OCI-LY3 (cell line): ENCODE data around the gene TCERG1L.
"Not testable (repeated sequence)": the region's sequence is repeated elsewhere in the genome, so short reads cannot be mapped to it uniquely, and the experiment has no call there.

ENCODE experiments used
- H2AFZ ChIP-seq: fragments of 200-600, 300-600 bp; shearing (Covaris generic); 2 replicates; pipeline ENCODE4 v1.6.0; 2014; ENCODE audit warnings: antibody characterized with exemption, low read depth, low read length
- H3K27ac ChIP-seq: fragments of 200-600, 300-600 bp; sonication (generic); 2 replicates; pipeline ENCODE4 v1.5.1; 2014; ENCODE audit warnings: mild to moderate bottlenecking, low read length, moderate library complexity, mixed read lengths
- H3K27me3 ChIP-seq: fragments of 200-600, 300-600 bp; sonication (generic); 2 replicates; pipeline ENCODE4 v1.6.1; 2014; ENCODE audit warnings: low read depth, low read length, mixed read lengths
- H3K36me3 ChIP-seq: fragments of 200-600, 300-600 bp; sonication (generic); replicated peaks from 2 replicates; pipeline ENCODE3; 2014; ENCODE audit warnings: low read depth, low read length, mixed read lengths
- H3K4me1 ChIP-seq: fragments of 300-600, 200-600 bp; sonication (generic); 2 replicates; pipeline ENCODE4 v1.6.1; 2014; ENCODE audit warnings: low read length, mixed read lengths
- H3K4me2 ChIP-seq: fragments of 200-600, 300-600 bp; sonication (generic); 2 replicates; pipeline ENCODE4 v1.6.1; 2014; ENCODE audit warnings: low read length, mixed read lengths
- H3K4me3 ChIP-seq: fragments of 300-600, 200-600 bp; sonication (generic); 2 replicates; pipeline ENCODE4 v1.5.1; 2014; ENCODE audit warnings: antibody characterized with exemption, mild to moderate bottlenecking, low read length, moderate library complexity
- H3K79me2 ChIP-seq: fragments of 300-600, 200-600 bp; shearing (Covaris generic); 2 replicates; pipeline ENCODE4 v1.6.1; 2014; ENCODE audit warnings: mild to moderate bottlenecking, low read length, mixed read lengths
- H3K9ac ChIP-seq: fragments of 300-600, 200-600 bp; shearing (Covaris generic); 2 replicates; pipeline ENCODE4 v1.6.0; 2014; ENCODE audit warnings: mild to moderate bottlenecking, low read length, moderate library complexity
- H3K9me3 ChIP-seq: fragments of 200-600, 300-600 bp; shearing (Covaris generic); 2 replicates; pipeline ENCODE4 v1.6.1; 2014; ENCODE audit warnings: low read length, mixed read lengths; ENCODE audit not compliant: insufficient read depth
- H4K20me1 ChIP-seq: fragments of 200-600, 300-600 bp; sonication (generic); 2 replicates; pipeline ENCODE4 v1.6.1; 2016; ENCODE audit warnings: low read length, mixed read lengths; ENCODE audit not compliant: insufficient read depth
- EZH2phosphoT487 ChIP-seq: fragments of 200-600 bp; shearing (Covaris generic); IDR thresholded peaks from 2 replicates; pipeline ENCODE4 v1.6.1; 2018; ENCODE audit warnings: antibody characterized with exemption, mixed run types, low read depth
- TF ChIP-seq, protein P1 (sequence below): fragments of 200-600, 300-600 bp; sonication (generic); IDR thresholded peaks from 2 replicates; pipeline ENCODE4 v1.5.1; 2014; ENCODE audit warnings: antibody characterized with exemption, low read length, low read depth

TCERG1L gene

DNA sequence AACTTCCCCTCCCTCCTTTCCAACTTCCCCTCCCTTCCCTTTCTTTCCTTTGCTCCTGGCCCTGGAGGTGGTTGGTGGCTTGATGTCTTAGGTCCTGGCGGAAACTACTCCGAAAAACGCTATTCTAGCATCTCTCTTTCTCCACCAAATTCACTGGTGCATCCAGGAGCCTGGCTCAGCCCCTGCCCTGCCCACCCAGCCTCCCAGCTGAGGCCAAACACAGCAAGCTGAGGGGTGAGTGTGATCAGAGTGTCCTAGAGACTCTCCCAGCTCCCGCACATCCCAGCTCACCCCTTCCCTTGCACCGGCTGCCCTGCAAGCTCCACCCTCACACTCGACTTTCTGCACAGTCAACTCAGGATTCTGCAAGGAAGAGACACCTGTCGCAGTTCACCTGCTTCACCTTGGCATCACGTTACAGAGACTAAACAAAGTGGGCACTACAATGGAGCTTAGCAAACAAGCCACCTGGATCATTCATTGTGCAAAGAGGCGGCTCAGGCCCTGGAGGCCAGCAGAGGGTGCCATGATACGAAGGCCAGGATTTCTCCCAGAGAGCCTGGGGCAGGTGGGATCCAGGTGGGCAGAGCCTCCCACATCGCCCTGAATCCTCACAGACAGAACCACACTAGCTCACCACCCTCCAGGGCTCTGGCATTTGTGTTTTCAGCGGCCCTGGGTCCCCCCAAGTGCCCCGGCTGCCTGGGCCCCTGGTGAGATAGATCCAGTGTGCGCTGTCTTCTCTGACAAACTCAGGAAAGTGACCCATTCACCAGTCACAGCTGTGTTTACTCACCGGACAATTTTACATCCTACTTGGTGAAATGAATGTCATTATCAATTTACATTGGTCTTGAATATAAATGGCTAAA lies 169.6 kb downstream of the TCERG1L start:
- Histone ChIP-seq H3K36me3 (no peaks in the 10 kb centered on the region), H3K4me3 (no peak overlapping the region), H3K27ac (no peak overlapping the region), H3K4me1 (no peaks in the 10 kb centered on the region), H2AFZ (no peak overlapping the region), H3K27me3 (no peaks in the 10 kb centered on the region), H3K4me2 (no peak overlapping the region), H3K79me2 (no peaks in the 10 kb centered on the region), H4K20me1 (no peaks in the 10 kb centered on the region), H3K9ac (no peak overlapping the region), H3K9me3 (no peaks in the 10 kb centered on the region)
- TF ChIP-seq, protein P1, sequence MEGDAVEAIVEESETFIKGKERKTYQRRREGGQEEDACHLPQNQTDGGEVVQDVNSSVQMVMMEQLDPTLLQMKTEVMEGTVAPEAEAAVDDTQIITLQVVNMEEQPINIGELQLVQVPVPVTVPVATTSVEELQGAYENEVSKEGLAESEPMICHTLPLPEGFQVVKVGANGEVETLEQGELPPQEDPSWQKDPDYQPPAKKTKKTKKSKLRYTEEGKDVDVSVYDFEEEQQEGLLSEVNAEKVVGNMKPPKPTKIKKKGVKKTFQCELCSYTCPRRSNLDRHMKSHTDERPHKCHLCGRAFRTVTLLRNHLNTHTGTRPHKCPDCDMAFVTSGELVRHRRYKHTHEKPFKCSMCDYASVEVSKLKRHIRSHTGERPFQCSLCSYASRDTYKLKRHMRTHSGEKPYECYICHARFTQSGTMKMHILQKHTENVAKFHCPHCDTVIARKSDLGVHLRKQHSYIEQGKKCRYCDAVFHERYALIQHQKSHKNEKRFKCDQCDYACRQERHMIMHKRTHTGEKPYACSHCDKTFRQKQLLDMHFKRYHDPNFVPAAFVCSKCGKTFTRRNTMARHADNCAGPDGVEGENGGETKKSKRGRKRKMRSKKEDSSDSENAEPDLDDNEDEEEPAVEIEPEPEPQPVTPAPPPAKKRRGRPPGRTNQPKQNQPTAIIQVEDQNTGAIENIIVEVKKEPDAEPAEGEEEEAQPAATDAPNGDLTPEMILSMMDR: no peak
- TF ChIP-seq EZH2phosphoT487: no peak

DNA sequence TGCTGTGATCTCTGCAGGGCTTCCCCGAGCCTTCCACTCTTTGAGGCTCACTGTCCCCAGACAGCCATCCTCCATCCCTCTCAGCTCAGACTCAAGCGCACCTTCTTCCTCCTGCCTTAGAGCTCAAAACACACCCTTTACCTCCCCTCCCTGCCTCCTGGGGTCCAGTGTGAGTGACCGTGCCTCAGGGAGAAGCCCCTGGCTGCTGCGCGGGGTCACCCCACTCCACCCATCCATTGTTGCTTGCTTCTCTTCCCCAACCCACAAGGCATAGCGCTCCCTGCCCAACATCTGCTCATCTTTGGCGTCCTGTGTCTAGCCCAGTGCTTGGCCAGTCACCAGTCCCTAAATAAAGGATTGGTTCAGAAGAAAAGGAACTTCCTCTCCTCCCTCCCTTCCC lies 170.3 kb downstream of the TCERG1L start:
- no peak overlapping the region for H3K4me2 ChIP-seq
- no peaks in the 10 kb centered on the region for H3K9me3 ChIP-seq
- H3K9ac ChIP-seq: no peak overlapping the region
- H3K27ac ChIP-seq: no peak overlapping the region
- no peak overlapping the region for H2AFZ ChIP-seq
- TF ChIP-seq, protein P1: no peak
- no peak for TF ChIP-seq EZH2phosphoT487
- H3K79me2 ChIP-seq: no peaks in the 10 kb centered on the region
- no peaks in the 10 kb centered on the region for H4K20me1 ChIP-seq
- no peak overlapping the region for H3K4me3 ChIP-seq
- H3K36me3 ChIP-seq: no peaks in the 10 kb centered on the region
- no peaks in the 10 kb centered on the region for H3K27me3 ChIP-seq
- no peaks in the 10 kb centered on the region for H3K4me1 ChIP-seq

DNA sequence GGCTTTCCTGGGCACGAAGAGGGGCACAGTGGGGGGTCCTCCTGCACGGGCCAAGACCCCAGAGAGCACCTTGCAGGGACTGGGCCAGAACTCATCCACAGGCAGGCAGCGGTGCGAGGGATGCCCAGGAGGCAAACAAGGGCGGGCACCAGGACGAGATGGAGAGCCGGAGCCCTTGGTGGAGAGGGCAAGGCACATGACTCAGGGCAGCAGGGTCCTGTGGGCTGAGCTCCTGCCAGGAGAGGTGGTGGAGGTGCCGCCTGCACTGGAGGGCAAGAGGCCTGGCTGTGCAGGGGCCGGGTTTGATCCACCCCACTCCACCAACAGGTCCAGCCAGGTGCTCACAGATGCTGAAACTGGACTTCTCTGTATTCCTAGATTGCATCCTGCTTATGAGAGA lies 170.9 kb downstream of the TCERG1L start:
- Histone ChIP-seq H3K27me3 (no peaks in the 10 kb centered on the region), H3K9me3 (no peaks in the 10 kb centered on the region), H3K9ac (no peak overlapping the region), H3K27ac (no peak overlapping the region), H2AFZ (no peak overlapping the region), H3K79me2 (no peaks in the 10 kb centered on the region), H3K4me3 (no peak overlapping the region), H3K4me2 (no peak overlapping the region), H3K4me1 (no peaks in the 10 kb centered on the region), H4K20me1 (no peaks in the 10 kb centered on the region), H3K36me3 (no peaks in the 10 kb centered on the region)
- TF ChIP-seq EZH2phosphoT487: no peak
- TF ChIP-seq, protein P1: no peak

DNA sequence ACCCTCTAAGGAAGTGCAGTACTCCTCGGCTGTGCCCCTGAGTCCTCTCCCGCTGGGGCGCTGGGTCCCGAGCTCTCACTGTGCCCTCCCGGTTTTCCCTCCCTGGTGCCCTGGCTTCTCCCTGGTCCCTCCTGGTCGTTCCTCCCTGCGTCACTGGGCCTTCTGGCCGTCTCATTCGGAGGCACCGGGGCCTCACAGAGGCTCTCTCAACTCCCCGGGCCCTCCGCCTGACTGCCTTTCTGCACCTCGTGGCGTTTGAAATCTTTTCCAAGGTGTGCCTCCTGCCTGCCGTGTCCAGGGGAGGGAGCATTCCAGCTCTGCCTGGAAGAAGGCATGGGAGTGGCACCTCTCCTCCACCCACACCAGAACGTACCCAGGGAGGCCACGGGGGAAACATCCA lies 174.3 kb downstream of the TCERG1L start:
- Histone ChIP-seq H3K4me2 (no peak overlapping the region), H3K36me3 (no peaks in the 10 kb centered on the region), H3K4me1 (no peaks in the 10 kb centered on the region), H3K79me2 (no peaks in the 10 kb centered on the region), H3K9me3 (no peaks in the 10 kb centered on the region), H2AFZ (no peak overlapping the region), H4K20me1 (no peaks in the 10 kb centered on the region), H3K27ac (no peak overlapping the region), H3K4me3 (no peak overlapping the region), H3K9ac (no peak overlapping the region), H3K27me3 (no peaks in the 10 kb centered on the region)
- TF ChIP-seq, protein P1: no peak
- no peak for TF ChIP-seq EZH2phosphoT487

DNA sequence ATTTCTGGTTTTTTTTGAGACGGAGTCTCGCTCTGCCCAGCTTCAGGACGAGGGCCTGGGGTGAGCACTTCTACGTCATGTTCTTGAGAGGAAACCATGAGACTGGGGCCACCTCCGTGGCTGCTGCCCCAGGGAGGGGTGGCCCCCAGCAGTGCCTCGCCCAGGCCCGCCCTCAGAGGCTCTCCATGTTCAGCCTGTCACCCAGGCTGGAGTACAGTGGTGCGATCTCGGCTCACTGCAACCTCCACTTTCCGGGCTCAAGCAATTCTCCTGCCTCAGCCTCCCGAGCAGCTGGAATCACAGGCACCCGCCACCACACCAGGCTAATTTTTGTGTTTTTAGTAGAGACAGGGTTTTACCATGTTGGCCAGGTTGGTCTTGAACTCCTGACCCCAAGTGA lies 175.2 kb downstream of the TCERG1L start:
- not testable (repeated sequence) for H3K27me3 ChIP-seq

More for the DNA sequence above, 175.2 kb downstream of the TCERG1L start:
- H3K9ac ChIP-seq, H3K79me2 ChIP-seq, H3K4me3 ChIP-seq, H2AFZ ChIP-seq, H3K27ac ChIP-seq, H3K9me3 ChIP-seq, H4K20me1 ChIP-seq, H3K4me2 ChIP-seq, H3K4me1 ChIP-seq, H3K36me3 ChIP-seq: not testable (repeated sequence)
